Naive thymus-derived CD8-positive, alpha-beta T cell (primary cell): Measurements from ENCODE around the gene GRAMD1A. TPM values are rescaled to one million over a fixed set of nuclear protein-coding genes. Genes with fewer than 3 reads are reported as not detected.

Experiments used
- ATAC-seq, 2 donors: fragments of 150-1000 bp; cut with Tn5 transposase in 1 of 2; sonication (Bioruptor Pico), chemical (Tn5 transposase) in 1 of 2; 1 replicate in 1 of 2; 2 replicates in 1 of 2; pipeline ENCODE4 v1.10.0; 2021; ENCODE audit warnings: mild to moderate bottlenecking in 2 of 2, moderate library complexity in 2 of 2
- POLR2A ChIA-PET: fragments of 350-600 bp; sonication (Branson Sonifier 250); formaldehyde crosslinking; loops from one replicate; lab custom pipeline; 2021; ENCODE audit warnings: antibody characterized with exemption; lab: Charles Lee
- DNase-seq, 10 donors: peaks; one replicate each; pipeline versions ENCODE4 v3.0.0 to v3.0.0-alpha.2; 2020 to 2022
- H3K27ac Mint-ChIP-seq, 10 donors: one replicate each; pipeline ENCODE4 v1.8.0; 2020 to 2022; ENCODE audit warnings: mild to moderate bottlenecking in 10 of 10, mixed read lengths in 10 of 10, moderate library complexity in 4 of 10, inconsistent platforms in 1 of 10
- H3K27me3 Mint-ChIP-seq, 5 donors: one replicate each; pipeline ENCODE4 v1.8.0; 2021 to 2022; ENCODE audit warnings: mixed read lengths in 5 of 5
- H3K36me3 Mint-ChIP-seq, 3 donors: one replicate each; pipeline ENCODE4 v1.8.0; 2020 to 2022; ENCODE audit warnings: mixed read lengths in 3 of 3, mild to moderate bottlenecking in 2 of 3, inconsistent platforms in 1 of 3
- H3K4me1 Mint-ChIP-seq, 4 donors: one replicate each; pipeline ENCODE4 v1.8.0; 2021 to 2022; ENCODE audit warnings: mixed read lengths in 4 of 4
- H3K4me3 Mint-ChIP-seq, 10 donors: one replicate each; pipeline ENCODE4 v1.8.0; 2020 to 2022; ENCODE audit warnings: mild to moderate bottlenecking in 10 of 10, mixed read lengths in 10 of 10, moderate library complexity in 6 of 10, inconsistent platforms in 1 of 10
- H3K9me3 Mint-ChIP-seq, 9 donors: one replicate each; pipeline ENCODE4 v1.8.0; 2020 to 2022; ENCODE audit warnings: mixed read lengths in 9 of 9, mild to moderate bottlenecking in 3 of 9, inconsistent platforms in 1 of 9, moderate library complexity in 1 of 9
- polyA plus RNA-seq, 3 donors: library from polyadenylated mRNA; unstranded; fragments of 300-500 nt; fragmentation: Illumina TruSeq; gene quantifications; one replicate each; pipeline ENCODE4 v1.2.3, GENCODE V29; 2021
- total RNA-seq, 8 experiments: library from RNA in 2 of 8; stranded (reverse) in 2 of 8; gene quantifications; one replicate each; pipeline ENCODE4 v1.2.3 and lab custom pipeline; 2021 to 2026

The GRAMD1A gene
- total RNA-seq (100 to 1,000 TPM; 317 to 335 TPM), polyA plus RNA-seq (10 to 100 TPM; 29.5 to 77.0 (median 42.0) TPM), total RNA-seq (lab: John Stamatoyannopoulos, UW) (87.6 to 208 (median 165) reads per million in 6 experiments)

DNA sequence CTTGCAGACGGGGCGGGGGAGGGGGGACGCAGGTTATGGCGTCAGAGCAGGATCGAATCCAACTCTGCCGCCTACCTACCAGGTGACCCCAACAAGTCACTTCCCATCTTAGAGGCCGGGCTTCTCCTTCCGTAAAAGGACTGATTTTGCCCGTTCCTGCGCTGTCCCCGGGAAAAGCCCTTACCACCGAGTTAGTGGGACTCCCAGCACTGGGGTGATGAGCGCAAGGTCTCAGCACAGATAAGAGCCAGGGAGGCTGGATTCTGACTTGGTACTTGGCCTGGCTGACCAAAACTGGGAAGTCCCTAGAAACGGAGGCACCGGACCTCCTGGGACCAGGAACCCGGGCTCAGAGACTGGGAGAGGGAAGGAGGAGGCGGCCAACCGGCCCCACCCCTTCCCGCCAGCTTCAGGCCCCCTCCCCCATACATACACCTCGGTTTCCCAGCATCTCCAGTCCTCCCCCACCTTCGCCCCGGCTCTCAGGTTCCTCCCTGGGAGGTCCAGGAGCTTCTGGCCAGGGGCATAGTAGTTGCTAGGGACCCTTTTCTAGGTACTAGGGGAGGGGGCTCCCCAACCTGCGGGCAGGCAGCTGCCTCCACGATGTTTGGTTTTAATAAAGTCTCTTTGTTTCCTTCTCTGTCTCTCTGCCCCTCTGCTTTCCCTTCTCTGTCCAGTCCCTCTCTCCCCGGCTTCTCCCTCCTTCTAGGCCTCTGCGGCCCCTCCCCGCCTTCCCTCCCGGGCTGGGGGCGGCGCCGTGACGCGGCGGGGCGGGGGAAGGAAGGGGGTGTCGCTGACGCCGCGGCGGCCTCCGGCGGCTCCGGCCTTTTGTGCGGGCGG, at the start of gene GRAMD1A:
TSS of gene GRAMD1A (plus strand) at position 826 of the 840 bp plus-strand sequence. CDS start 156 bp downstream, outside the sequence.
- POLR2A ChIA-PET, result interaction anchor here (0.5 to 49.8 kb wide), 7 partner anchors 6 to 250 kb away, joined by 3 to 1459 read pairs (median 4); partner anchors contain the start of genes GRAMD1A and ZNF792
- H3K4me1 Mint-ChIP-seq, result peaks cover 45 to 82% (median 78%) of the 10 kb centered on the region in 4 donors

GRCh38 chr19:34953092-34953491, 47.0 kb upstream of the GRAMD1A start:
- peaks cover 22 to 97% (median 62%) of the 10 kb centered on the region in 9 donors for H3K9me3 Mint-ChIP-seq
- H3K27me3 Mint-ChIP-seq, result no peaks in the 10 kb centered on the region
- H3K27ac Mint-ChIP-seq, result no peak overlapping the region
- peaks cover 0 to 4% (median 0%) of the 10 kb centered on the region in 4 donors for H3K4me1 Mint-ChIP-seq
- ATAC-seq, result no peak
- POLR2A ChIA-PET, result no interaction called here
- DNase-seq, result no peak
- H3K4me3 Mint-ChIP-seq, result no peak overlapping the region
- peaks cover 65 to 86% (median 75%) of the 10 kb centered on the region in 3 donors for H3K36me3 Mint-ChIP-seq

More for the DNA sequence above, at the start of gene GRAMD1A:
- peak within 1 kb of the TSS; percentile 94 to 99 (median 98) for H3K27ac Mint-ChIP-seq
- ATAC-seq, result peak; percentile 14 to 22
- DNase-seq, result peak; percentile 37 to 75 (median 62)
- H3K36me3 Mint-ChIP-seq, result peaks cover 6 to 20% (median 7%) of the 10 kb centered on the region in 3 donors
- peak within 1 kb of the TSS; percentile 95 to 100 (median 99) for H3K4me3 Mint-ChIP-seq
- no peaks in the 10 kb centered on the region for H3K9me3 Mint-ChIP-seq
- H3K27me3 Mint-ChIP-seq, result no peaks in the 10 kb centered on the region

DNA sequence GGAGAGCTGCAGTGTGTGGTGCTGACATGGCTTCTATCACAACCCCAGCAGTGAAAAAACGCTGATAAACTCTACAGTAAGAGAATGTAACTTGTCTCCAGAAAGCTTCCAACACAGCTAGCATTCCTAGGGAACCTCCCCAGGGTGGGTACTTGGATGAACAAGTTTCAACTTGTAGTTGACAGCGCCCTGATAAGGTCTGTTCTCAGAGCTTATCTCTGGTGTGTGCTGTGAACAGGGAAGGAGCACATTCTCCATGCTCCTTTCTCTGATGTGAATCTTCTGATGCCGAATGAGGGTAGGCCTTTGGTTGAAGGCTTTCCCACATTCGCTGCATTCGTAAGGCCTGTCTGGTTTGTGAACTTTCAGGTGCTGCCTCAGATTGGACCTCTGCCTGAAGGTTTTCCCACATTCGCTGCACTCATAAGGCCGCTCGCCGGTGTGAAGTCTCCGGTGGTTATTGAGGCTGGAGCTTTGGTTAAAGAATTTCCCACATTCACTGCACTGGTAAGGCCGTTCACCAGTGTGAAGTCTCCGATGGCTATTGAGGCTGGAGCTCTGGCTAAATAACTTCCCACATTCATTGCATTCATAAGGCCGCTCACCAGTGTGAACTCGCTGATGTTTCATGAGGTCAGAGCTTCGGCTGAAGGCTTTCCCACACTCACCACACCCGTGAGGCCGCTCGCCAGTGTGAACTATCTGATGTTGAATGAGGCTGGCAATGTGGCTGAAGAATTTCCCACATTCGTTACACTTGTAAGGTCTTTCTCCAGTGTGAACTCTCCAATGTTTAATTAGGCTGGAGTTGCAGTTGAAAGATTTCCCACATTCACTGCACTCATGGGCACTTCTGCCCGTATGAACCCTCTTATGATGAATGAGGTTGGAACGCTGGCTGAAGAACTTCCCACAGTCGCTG, 42.0 kb upstream of the GRAMD1A start:
- Mint-ChIP-seq H3K36me3 (peaks cover 75 to 95% (median 86%) of the 10 kb centered on the region in 3 donors), H3K4me3 (no peak overlapping the region), H3K9me3 (peaks cover 25 to 97% (median 61%) of the 10 kb centered on the region in 9 donors), H3K4me1 (peaks cover 17 to 24% (median 21%) of the 10 kb centered on the region in 4 donors), H3K27me3 (no peaks in the 10 kb centered on the region), H3K27ac (no peak overlapping the region)
- POLR2A ChIA-PET, result interaction anchor here (0.9 kb wide), 1 partner anchor 9 kb away, joined by 3 read pairs; no protein-coding TSS in a partner anchor
- DNase-seq, result no peak
- no peak for ATAC-seq

DNA sequence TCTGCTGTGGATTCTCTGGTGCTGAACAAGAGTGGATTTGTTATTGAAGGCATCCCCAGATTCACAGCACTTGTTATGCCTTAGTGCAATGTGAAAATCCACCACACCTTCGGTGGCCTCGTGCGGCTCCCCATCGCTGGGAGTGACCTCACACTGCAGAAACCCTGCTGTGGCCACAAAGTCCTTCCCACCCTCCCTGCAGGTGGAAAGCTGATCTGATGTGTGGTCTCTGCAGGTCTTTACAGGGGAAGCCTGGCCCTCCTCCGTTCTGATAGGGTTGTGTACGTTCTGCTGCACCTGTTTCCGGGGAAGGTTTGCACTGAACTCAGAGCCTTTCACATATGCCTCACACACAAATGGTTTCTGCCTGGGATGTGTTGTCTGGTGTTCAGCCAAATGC, 41.1 kb upstream of the GRAMD1A start:
- H3K27ac Mint-ChIP-seq, result no peak overlapping the region
- DNase-seq (no peak), ATAC-seq (no peak)
- no peak overlapping the region for H3K4me3 Mint-ChIP-seq
- H3K9me3 Mint-ChIP-seq, result peaks cover 21 to 91% (median 57%) of the 10 kb centered on the region in 9 donors
- POLR2A ChIA-PET, result no interaction called here
- H3K4me1 Mint-ChIP-seq, result peaks cover 20 to 26% (median 25%) of the 10 kb centered on the region in 4 donors
- H3K36me3 Mint-ChIP-seq, result peaks cover 70 to 88% (median 77%) of the 10 kb centered on the region in 3 donors
- no peaks in the 10 kb centered on the region for H3K27me3 Mint-ChIP-seq

DNA sequence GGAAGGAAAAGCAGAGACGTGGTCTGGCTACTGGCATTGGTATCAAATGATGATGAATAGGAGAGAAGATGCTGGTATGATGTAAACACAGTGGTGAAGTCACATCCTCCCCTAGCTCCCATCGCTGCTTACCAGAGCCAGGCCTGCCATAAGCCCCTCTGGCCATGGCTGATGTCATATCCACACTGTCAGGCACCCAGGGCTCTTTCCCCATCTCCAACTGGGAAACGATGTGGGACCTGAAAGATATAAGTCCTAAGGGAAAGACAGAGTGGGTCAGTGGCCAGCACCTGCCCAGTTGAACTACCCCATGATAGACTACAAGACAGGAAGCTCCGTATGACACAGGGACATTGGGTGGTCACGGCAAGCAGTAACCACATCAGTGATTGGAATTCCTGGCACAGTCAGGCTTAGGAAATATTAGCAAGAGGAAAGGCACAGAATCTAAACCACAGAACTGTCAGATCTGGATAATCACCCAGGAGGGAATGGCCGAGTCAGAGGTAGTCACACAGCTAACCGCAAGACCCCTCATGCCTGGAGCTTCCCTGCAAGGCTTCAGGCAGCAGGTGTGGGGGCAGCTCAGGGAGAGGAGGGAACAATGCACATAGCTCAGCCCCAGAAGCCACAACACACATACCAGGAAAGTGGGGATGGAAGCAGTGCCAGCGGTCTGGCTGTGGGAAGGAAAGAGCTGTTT, 39.9 kb upstream of the GRAMD1A start:
- Mint-ChIP-seq H3K36me3 (peaks cover 66 to 79% (median 71%) of the 10 kb centered on the region in 3 donors), H3K4me3 (peak overlapping the region in 9 of 10 donors; percentile 17 to 75 (median 60)), H3K4me1 (peaks cover 21 to 29% (median 26%) of the 10 kb centered on the region in 4 donors), H3K9me3 (peaks cover 21 to 85% (median 51%) of the 10 kb centered on the region in 9 donors), H3K27me3 (no peaks in the 10 kb centered on the region), H3K27ac (peak overlapping the region in 6 of 10 donors; percentile 22 to 92 (median 72))
- ATAC-seq (no peak), DNase-seq (no peak)
- POLR2A ChIA-PET, result interaction anchor here (0.5 to 49.8 kb wide), 4 partner anchors 14 to 669 kb away, joined by 3 to 1459 read pairs (median 4); partner anchors contain the start of gene GRAMD1A

GRCh38 chr19:34960940-34961679, 39.0 kb upstream of the GRAMD1A start:
- Mint-ChIP-seq H3K27ac (peak overlapping the region; percentile 29 to 93 (median 86)), H3K4me3 (peak overlapping the region in 8 of 10 donors; percentile 50 to 97 (median 96))

DNA sequence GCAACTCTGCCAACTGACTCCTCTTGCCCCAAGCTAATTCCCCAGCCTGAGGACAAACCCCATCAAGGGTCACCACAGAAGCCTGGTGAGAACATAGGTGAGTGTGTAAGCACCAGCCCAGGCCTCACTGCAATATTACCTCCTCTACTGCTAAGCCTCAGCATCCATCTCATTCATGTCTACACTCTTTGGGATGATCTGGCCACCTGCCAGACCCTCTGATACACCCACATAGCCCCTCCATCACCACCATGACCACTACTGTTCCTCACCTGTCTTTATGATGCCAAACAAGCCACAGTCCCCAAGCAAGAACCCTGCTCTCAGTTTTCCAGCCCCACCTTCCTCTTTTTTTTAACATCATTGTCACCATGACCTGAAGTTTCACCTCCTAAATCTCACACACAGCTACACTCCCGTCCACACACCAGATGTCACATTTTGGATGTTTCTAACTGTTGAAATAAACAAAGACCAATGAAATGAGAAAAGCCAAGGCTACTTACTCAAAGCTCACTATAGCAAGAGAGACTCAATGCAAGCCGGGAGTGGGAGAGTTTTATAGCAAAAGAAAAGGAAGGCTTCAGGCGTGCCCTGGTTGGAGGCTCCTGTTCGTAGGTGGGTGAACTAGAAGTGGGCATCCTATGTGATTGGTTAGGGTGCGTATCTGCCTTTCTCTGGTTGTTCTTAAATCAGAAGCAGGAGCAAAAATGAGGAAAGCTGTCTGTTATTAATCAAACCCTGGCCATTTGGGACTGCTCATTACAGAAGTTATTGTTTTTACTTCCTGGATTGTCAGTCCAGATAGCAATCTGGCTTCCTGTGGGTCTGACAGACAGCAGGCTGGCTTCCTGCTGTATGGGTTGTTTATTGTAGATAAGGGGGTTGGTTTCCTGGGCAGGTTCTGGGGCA, 38.1 kb upstream of the GRAMD1A start:
- H3K27me3 Mint-ChIP-seq, result no peaks in the 10 kb centered on the region
- ATAC-seq, result peak; percentile 28 to 55
- H3K27ac Mint-ChIP-seq, result peak overlapping the region; percentile 87 to 97 (median 93)
- H3K36me3 Mint-ChIP-seq, result peaks cover 51 to 63% (median 57%) of the 10 kb centered on the region in 3 donors
- H3K9me3 Mint-ChIP-seq, result peaks cover 18 to 75% (median 47%) of the 10 kb centered on the region in 9 donors
- POLR2A ChIA-PET, result interaction anchor here (1.1 to 49.8 kb wide), 5 partner anchors 10 to 102 kb away, joined by 3 to 1459 read pairs (median 10); partner anchors contain the start of genes GRAMD1A and ZNF30
- H3K4me3 Mint-ChIP-seq, result peak overlapping the region; percentile 93 to 97 (median 96)
- DNase-seq, result peak in 3 of 10 donors; percentile 16 to 26 (median 25)
- peaks cover 21 to 29% (median 26%) of the 10 kb centered on the region in 4 donors for H3K4me1 Mint-ChIP-seq

More at GRCh38 chr19:34960940-34961679, 39.0 kb upstream of the GRAMD1A start:
- no peak for ATAC-seq
- H3K27me3 Mint-ChIP-seq, result no peaks in the 10 kb centered on the region
- H3K36me3 Mint-ChIP-seq, result peaks cover 59 to 73% (median 64%) of the 10 kb centered on the region in 3 donors
- peaks cover 21 to 79% (median 52%) of the 10 kb centered on the region in 9 donors for H3K9me3 Mint-ChIP-seq
- no peak for DNase-seq
- H3K4me1 Mint-ChIP-seq, result peaks cover 21 to 29% (median 26%) of the 10 kb centered on the region in 4 donors
- POLR2A ChIA-PET, result interaction anchor here (1.1 to 49.8 kb wide), 2 partner anchors 15 to 45 kb away, joined by 4 to 1459 read pairs; partner anchors contain the start of gene GRAMD1A

- Mint-ChIP-seq H3K4me3 (peak overlapping the region; percentile 93 to 97 (median 96)), H3K36me3 (peaks cover 51 to 54% (median 52%) of the 10 kb centered on the region in 3 donors), H3K4me1 (peaks cover 21 to 29% (median 26%) of the 10 kb centered on the region in 4 donors), H3K9me3 (peaks cover 18 to 76% (median 47%) of the 10 kb centered on the region in 9 donors), H3K27ac (peak overlapping the region; percentile 87 to 97 (median 93)), H3K27me3 (no peaks in the 10 kb centered on the region)
- POLR2A ChIA-PET, result interaction anchor here (0.8 to 49.8 kb wide), 12 partner anchors 9 to 249 kb away, joined by 3 to 1459 read pairs (median 4); partner anchors contain the start of genes GRAMD1A, ZNF181 and ZNF30
- DNase-seq (peak in 2 of 10 donors; percentile 15 to 17), ATAC-seq (peak; percentile 13 to 19)
These were observed 37.2 kb upstream of the GRAMD1A start for GRCh38 chr19:34962687-34963572.
